ENCODE measurements around the gene GNA12. TPM values are rescaled to one million over a fixed set of nuclear protein-coding genes. Genes with fewer than 3 reads are reported as not detected.

GNA12 gene
- total RNA-seq, 3 donors from 2014 or later (not counting 1 experiment from before 2014, with no cell fraction given): 12.6 to 20.2 (median 19.5) TPM

GRCh38 chr7:2830609-2831376 lies 13.3 kb downstream of the GNA12 start:
- no peaks in the 10 kb centered on the region for H3K27me3 Mint-ChIP-seq (ENCODE audit: low read depth in 2 of 2)
- no peaks in the 10 kb centered on the region for H3K27me3 ChIP-seq (ENCODE audit: control insufficient read depth, insufficient read depth, low read length)
- H3K4me1 ChIP-seq (ENCODE audit: control insufficient read depth, insufficient read depth, low read length): no peaks in the 10 kb centered on the region
- ATAC-seq (no peak), DNase-seq (no peak)
- H3K9me3 ChIP-seq (ENCODE audit: control insufficient read depth, insufficient read depth, low read length): no peaks in the 10 kb centered on the region
- no peaks in the 10 kb centered on the region for H3K9me3 Mint-ChIP-seq
- WGBS (ENCODE audit: insufficient coverage): 94% methylated on average over 8 of the region's 8 CpGs
- TF ChIP-seq CTCF (IDR thresholded peaks at IDR 0.05): no peak
- H3K4me3 ChIP-seq (ENCODE audit: low read length): no peak overlapping the region
- no peaks in the 10 kb centered on the region for H3K36me3 ChIP-seq (ENCODE audit: control insufficient read depth, insufficient read depth, low read length)
- H3K36me3 Mint-ChIP-seq: peaks cover 11% of the 10 kb centered on the region
- H3K4me1 Mint-ChIP-seq: peaks cover under 1 to 6% of the 10 kb centered on the region in 2 donors
- H3K4me3 Mint-ChIP-seq: no peak overlapping the region
- H3K27ac Mint-ChIP-seq: no peak overlapping the region
- intact Hi-C loops (cut with micrococcal nuclease): no loop called here
- no peak overlapping the region for H3K27ac ChIP-seq (ENCODE audit: low read length)

GRCh38 chr7:2829040-2829439 lies 15.1 kb downstream of the GNA12 start:
- H3K4me1 Mint-ChIP-seq: peaks cover 18 to 24% of the 10 kb centered on the region in 2 donors
- no peak for TF ChIP-seq CTCF (IDR thresholded peaks at IDR 0.05)
- H3K36me3 Mint-ChIP-seq: no peaks in the 10 kb centered on the region
- no peaks in the 10 kb centered on the region for H3K9me3 Mint-ChIP-seq
- no peaks in the 10 kb centered on the region for H3K36me3 ChIP-seq (ENCODE audit: control insufficient read depth, insufficient read depth, low read length)
- H3K27ac ChIP-seq (ENCODE audit: low read length): no peak overlapping the region
- ATAC-seq (no peak), DNase-seq (no peak)
- H3K4me1 ChIP-seq (ENCODE audit: control insufficient read depth, insufficient read depth, low read length): peaks cover 14% of the 10 kb centered on the region
- H3K4me3 ChIP-seq (ENCODE audit: low read length): no peak overlapping the region
- H3K27me3 Mint-ChIP-seq (ENCODE audit: low read depth in 2 of 2): no peaks in the 10 kb centered on the region
- intact Hi-C loops (cut with micrococcal nuclease): no loop called here
- no peaks in the 10 kb centered on the region for H3K9me3 ChIP-seq (ENCODE audit: control insufficient read depth, insufficient read depth, low read length)
- H3K27me3 ChIP-seq (ENCODE audit: control insufficient read depth, insufficient read depth, low read length): no peaks in the 10 kb centered on the region
- no peak overlapping the region for H3K27ac Mint-ChIP-seq
- H3K4me3 Mint-ChIP-seq: no peak overlapping the region
- WGBS (ENCODE audit: insufficient coverage): 95% methylated on average over 5 of the region's 5 CpGs

- H3K4me1 Mint-ChIP-seq: peaks cover 24 to 26% of the 10 kb centered on the region in 2 donors
Measured at GRCh38 chr7:2826771-2827170, 17.3 kb downstream of the GNA12 start.

More at GRCh38 chr7:2826771-2827170, 17.3 kb downstream of the GNA12 start:
- Histone ChIP-seq H3K4me1 (ENCODE audit: control insufficient read depth, insufficient read depth, low read length) (peaks cover 14% of the 10 kb centered on the region), H3K9me3 (ENCODE audit: control insufficient read depth, insufficient read depth, low read length) (no peaks in the 10 kb centered on the region), H3K4me3 (ENCODE audit: low read length) (no peak overlapping the region), H3K27ac (ENCODE audit: low read length) (no peak overlapping the region), H3K36me3 (ENCODE audit: control insufficient read depth, insufficient read depth, low read length) (no peaks in the 10 kb centered on the region), H3K27me3 (ENCODE audit: control insufficient read depth, insufficient read depth, low read length) (no peaks in the 10 kb centered on the region)
- Mint-ChIP-seq H3K4me3 (no peak overlapping the region), H3K27ac (no peak overlapping the region), H3K9me3 (no peaks in the 10 kb centered on the region), H3K36me3 (no peaks in the 10 kb centered on the region), H3K27me3 (ENCODE audit: low read depth in 2 of 2) (no peaks in the 10 kb centered on the region)
- DNase-seq (no peak), ATAC-seq (no peak)
- intact Hi-C loops (cut with micrococcal nuclease): no loop called here
- no peak for TF ChIP-seq CTCF (IDR thresholded peaks at IDR 0.05)
- no CpG with 5 or more reads among the region's 2 CpGs for WGBS (ENCODE audit: insufficient coverage)

Data from natural killer cell (primary cell).